GM04503 (cell line): ENCODE data around the gene MPZL1.
"Not testable (repeated sequence)": the region's sequence is repeated elsewhere in the genome, so short reads cannot be mapped to it uniquely, and the experiment has no call there.

Experiments
- DNase-seq: peaks from one replicate; pipeline ENCODE4 v3.0.0-alpha.2; 2012; ENCODE audit warnings: low read depth

Gene MPZL1

GRCh38 chr1:167812972-167813371 lies 91.2 kb downstream of the MPZL1 start:
- DNase-seq: no peak

GRCh38 chr1:167815650-167816049 lies 93.9 kb downstream of the MPZL1 start:
- no peak for DNase-seq

GRCh38 chr1:167819849-167820683 lies 98.3 kb downstream of the MPZL1 start:
- DNase-seq: peak; percentile 93

GRCh38 chr1:167820684-167821355 lies 99.0 kb downstream of the MPZL1 start:
- DNase-seq: no peak

GRCh38 chr1:167821356-167821685 lies 99.5 kb downstream of the MPZL1 start:
- DNase-seq: no peak

- DNase-seq: peak; percentile 35
Observed at GRCh38 chr1:167821969-167822685, 100.3 kb downstream of the MPZL1 start.

GRCh38 chr1:167824163-167824794 lies 102.5 kb downstream of the MPZL1 start:
- DNase-seq: no peak

- no peak for DNase-seq
Observed at GRCh38 chr1:167825419-167826079, 103.8 kb downstream of the MPZL1 start.

- DNase-seq: no peak
Observed at GRCh38 chr1:167826127-167826526, 104.3 kb downstream of the MPZL1 start.

- no peak for DNase-seq
Observed at GRCh38 chr1:167829868-167830267, 108.1 kb downstream of the MPZL1 start.

GRCh38 chr1:167830668-167831067 lies 108.9 kb downstream of the MPZL1 start:
- not testable (repeated sequence) for DNase-seq

- DNase-seq: no peak
Observed at GRCh38 chr1:167832693-167833092, 110.9 kb downstream of the MPZL1 start.

GRCh38 chr1:167833904-167834303 lies 112.1 kb downstream of the MPZL1 start:
- DNase-seq: no peak

GRCh38 chr1:167836197-167836596 lies 114.4 kb downstream of the MPZL1 start:
- no peak for DNase-seq

- no peak for DNase-seq
Observed at GRCh38 chr1:167837326-167837725, 115.5 kb downstream of the MPZL1 start.

- no peak for DNase-seq
Observed at GRCh38 chr1:167839009-167839408, 117.2 kb downstream of the MPZL1 start.
